Thyroid gland (tissue), 4 donors: ENCODE data around the gene VANGL1.

Experiments used
- CTCF ChIP-seq, 6 experiments: fragments of 200-600 bp in 3 of 6; fragments of 450-650 bp in 3 of 6; sonication (generic) in 3 of 6; IDR thresholded peaks; one replicate each; pipeline ENCODE4 v1.5.1; 2016 to 2019; ENCODE audit warnings: antibody characterized with exemption in 6 of 6, mild to moderate bottlenecking in 2 of 6, inconsistent platforms in 1 of 6, moderate library complexity in 1 of 6
- POLR2A ChIP-seq, 2 donors: fragments of 450-650 bp; IDR thresholded peaks; one replicate each; pipeline ENCODE4 v1.6.1; 2017; ENCODE audit warnings: antibody characterized with exemption in 2 of 2, mild to moderate bottlenecking in 2 of 2, moderate library complexity in 1 of 2

GRCh38 chr1:115596080-115596780 lies 45.5 kb upstream of the VANGL1 start:
- TF ChIP-seq CTCF (IDR thresholded peaks at IDR 0.05) (no peak), POLR2A (IDR thresholded peaks at IDR 0.05) (no peak)
